Fibroblast of lung (primary cell): Measurements from ENCODE around the gene TDP1. TPM values are rescaled to one million over a fixed set of nuclear protein-coding genes. Genes with fewer than 3 reads are reported as not detected.

Experiments used
- DNase-seq, 2 donors: peaks; one replicate each; pipeline versions ENCODE4 v3.0.0 to v3.0.0-alpha.2; 2010; ENCODE audit warnings: low read depth in 2 of 2
- H2AFZ ChIP-seq: 2 replicates; pipeline ENCODE4 v1.5.1; 2012; ENCODE audit warnings: low read length, control low read depth, inconsistent platforms
- H3K27ac ChIP-seq: 2 replicates; pipeline ENCODE4 v1.5.1; 2011; ENCODE audit warnings: low read length, control low read depth; ENCODE audit not compliant: insufficient read depth
- H3K27me3 ChIP-seq: 2 replicates; pipeline ENCODE4 v1.5.1; 2011; ENCODE audit warnings: mild to moderate bottlenecking, low read length; ENCODE audit not compliant: control insufficient read depth, insufficient read depth
- H3K36me3 ChIP-seq: 2 replicates; pipeline ENCODE4 v1.5.1; 2011; ENCODE audit warnings: low read length; ENCODE audit not compliant: control insufficient read depth, insufficient read depth
- H3K4me1 ChIP-seq: 2 replicates; pipeline ENCODE4 v1.5.1; 2011; ENCODE audit warnings: low read length; ENCODE audit not compliant: control insufficient read depth, insufficient read depth; ENCODE audit errors: extremely low read depth
- H3K4me2 ChIP-seq: 2 replicates; pipeline ENCODE4 v1.5.1; 2011; ENCODE audit warnings: low read length, control low read depth; ENCODE audit not compliant: insufficient read depth; ENCODE audit errors: extremely low read depth
- H3K4me3 ChIP-seq, 4 experiments: fragments of 200-600 bp in 1 of 4; sonication (generic) in 1 of 4; replicated peaks in 1 of 4; 2 replicates each; pipeline ENCODE4 v1.5.1; 2011 to 2016; ENCODE audit warnings: low read length in 4 of 4, low read depth in 3 of 4, mild to moderate bottlenecking in 3 of 4, control low read depth in 2 of 4, inconsistent platforms in 1 of 4, mixed read lengths in 1 of 4; ENCODE audit not compliant: insufficient read depth in 1 of 4; ENCODE audit errors: control extremely low read depth in 1 of 4
- H3K79me2 ChIP-seq: 2 replicates; pipeline ENCODE4 v1.5.1; 2012; ENCODE audit warnings: mild to moderate bottlenecking, low read length, inconsistent platforms; ENCODE audit not compliant: control insufficient read depth, insufficient read depth
- H3K9ac ChIP-seq: 2 replicates; pipeline ENCODE4 v1.5.1; 2011; ENCODE audit warnings: mild to moderate bottlenecking, low read length, control low read depth; ENCODE audit not compliant: insufficient read depth
- H3K9me3 ChIP-seq: 2 replicates; pipeline ENCODE4 v1.5.1; 2012; ENCODE audit warnings: low read depth, low read length; ENCODE audit not compliant: control insufficient read depth, insufficient read depth
- H4K20me1 ChIP-seq: 2 replicates; pipeline ENCODE4 v1.5.1; 2011; ENCODE audit warnings: low read length; ENCODE audit not compliant: control insufficient read depth, insufficient read depth; ENCODE audit errors: extremely low read depth
- CTCF ChIP-seq, 2 donors: IDR thresholded peaks in 1 of 2; conservative IDR thresholded peaks in 1 of 2; 1 replicate in 1 of 2; 2 replicates in 1 of 2; pipeline ENCODE4 v1.5.1; 2011 to 2012; ENCODE audit warnings: low read length in 2 of 2, control low read depth in 1 of 2, inconsistent platforms in 1 of 2, low read depth in 1 of 2, mild to moderate bottlenecking in 1 of 2
- EZH2 ChIP-seq: IDR thresholded peaks from 2 replicates; pipeline ENCODE4 v1.5.1; 2012; ENCODE audit warnings: low read length, control low read depth, mild to moderate bottlenecking; ENCODE audit errors: missing control alignments
- polyA plus RNA-seq, 2 donors: library from polyadenylated mRNA; depleted of rRNA in 1 of 2; stranded (reverse) in 1 of 2; unstranded in 1 of 2; fragments of >200 nt; gene quantifications; 2 replicates each; pipeline ENCODE4 v1.2.1, GENCODE V29; 2011 to 2012; ENCODE audit warnings: missing spikeins in 1 of 2
- total RNA-seq: library from RNA; depleted of rRNA; stranded (reverse); fragments of >200 nt; gene quantifications from 2 replicates; pipeline ENCODE4 v1.2.1, GENCODE V29; 2014

Gene TDP1
- total and polyA plus RNA-seq, 2 donors (not counting 1 experiment from before 2014, with no cell fraction given), result 11.7 to 13.7 TPM

GRCh38 chr14:89983375-89983774 lies 27.6 kb downstream of the TDP1 start:
- Histone ChIP-seq H3K9ac (no peak overlapping the region), H4K20me1 (no peaks in the 10 kb centered on the region), H3K36me3 (peaks cover 2% of the 10 kb centered on the region), H3K4me1 (no peaks in the 10 kb centered on the region), H3K9me3 (no peaks in the 10 kb centered on the region), H3K27ac (no peak overlapping the region), H3K4me3 (no peak overlapping the region), H3K4me2 (no peak overlapping the region), H3K79me2 (no peaks in the 10 kb centered on the region), H2AFZ (no peak overlapping the region), H3K27me3 (no peaks in the 10 kb centered on the region)
- DNase-seq, result no peak
- TF ChIP-seq CTCF (conservative IDR thresholded peaks at IDR 0.05 in 1 of 2, IDR thresholded peaks at IDR 0.05 in 1 of 2; ENCODE audit: low read depth in 1 of 2, low read length in 2 of 2), result no peak
- no peak for TF ChIP-seq EZH2

GRCh38 chr14:89986462-89987160 lies 30.9 kb downstream of the TDP1 start:
- no peak overlapping the region for H2AFZ ChIP-seq
- H3K4me1 ChIP-seq, result no peaks in the 10 kb centered on the region
- H3K4me2 ChIP-seq, result no peak overlapping the region
- H3K79me2 ChIP-seq, result no peaks in the 10 kb centered on the region
- no peak overlapping the region for H3K4me3 ChIP-seq
- H3K9me3 ChIP-seq, result no peaks in the 10 kb centered on the region
- no peaks in the 10 kb centered on the region for H4K20me1 ChIP-seq
- no peak for TF ChIP-seq CTCF (conservative IDR thresholded peaks at IDR 0.05 in 1 of 2, IDR thresholded peaks at IDR 0.05 in 1 of 2; ENCODE audit: low read depth in 1 of 2, low read length in 2 of 2)
- no peak for TF ChIP-seq EZH2
- H3K9ac ChIP-seq, result no peak overlapping the region
- H3K27ac ChIP-seq, result no peak overlapping the region
- no peak for DNase-seq
- no peaks in the 10 kb centered on the region for H3K27me3 ChIP-seq
- no peaks in the 10 kb centered on the region for H3K36me3 ChIP-seq

GRCh38 chr14:89987161-89987475 lies 31.4 kb downstream of the TDP1 start:
- Histone ChIP-seq H3K4me1 (no peaks in the 10 kb centered on the region), H3K9me3 (no peaks in the 10 kb centered on the region), H3K79me2 (no peaks in the 10 kb centered on the region), H3K27me3 (no peaks in the 10 kb centered on the region), H3K4me3 (no peak overlapping the region), H3K9ac (no peak overlapping the region), H2AFZ (no peak overlapping the region), H3K4me2 (no peak overlapping the region), H3K36me3 (no peaks in the 10 kb centered on the region), H3K27ac (no peak overlapping the region), H4K20me1 (no peaks in the 10 kb centered on the region)
- no peak for DNase-seq
- TF ChIP-seq EZH2, result no peak
- TF ChIP-seq CTCF (conservative IDR thresholded peaks at IDR 0.05 in 1 of 2, IDR thresholded peaks at IDR 0.05 in 1 of 2; ENCODE audit: low read depth in 1 of 2, low read length in 2 of 2), result no peak
